ENCODE results near the gene ERBB4. TPM values are rescaled to one million over a fixed set of nuclear protein-coding genes. Genes with fewer than 3 reads are reported as not detected.
"Not testable (repeated sequence)": the region's sequence is repeated elsewhere in the genome, so short reads cannot be mapped to it uniquely, and the experiment has no call there.

ERBB4 gene
- total RNA-seq, 4 donors from 2014 or later, result 5.5 to 21.0 (median 18.3) TPM

GRCh38 chr2:211534632-211535031 is 1004.0 kb downstream of the ERBB4 start:
- Histone ChIP-seq H3K27ac (no peak overlapping the region), H3K4me1 (peaks cover 3 to 10% of the 10 kb centered on the region in 2 donors), H3K9me3 (no peaks in the 10 kb centered on the region), H3K27me3 (no peaks in the 10 kb centered on the region), H3K4me3 (replicated peaks in 1 of 3) (no peak overlapping the region), H3K36me3 (no peaks in the 10 kb centered on the region)
- intact Hi-C loops (cut with DNase I), result no loop called here
- DNase-seq, result peak; percentile 31 to 60
- 35 to 43% methylated on average over 5 of the region's 5 CpGs for WGBS, 2 donors
- TF ChIP-seq POLR2A (IDR thresholded peaks at IDR 0.05), result no peak
- TF ChIP-seq, protein P1, sequence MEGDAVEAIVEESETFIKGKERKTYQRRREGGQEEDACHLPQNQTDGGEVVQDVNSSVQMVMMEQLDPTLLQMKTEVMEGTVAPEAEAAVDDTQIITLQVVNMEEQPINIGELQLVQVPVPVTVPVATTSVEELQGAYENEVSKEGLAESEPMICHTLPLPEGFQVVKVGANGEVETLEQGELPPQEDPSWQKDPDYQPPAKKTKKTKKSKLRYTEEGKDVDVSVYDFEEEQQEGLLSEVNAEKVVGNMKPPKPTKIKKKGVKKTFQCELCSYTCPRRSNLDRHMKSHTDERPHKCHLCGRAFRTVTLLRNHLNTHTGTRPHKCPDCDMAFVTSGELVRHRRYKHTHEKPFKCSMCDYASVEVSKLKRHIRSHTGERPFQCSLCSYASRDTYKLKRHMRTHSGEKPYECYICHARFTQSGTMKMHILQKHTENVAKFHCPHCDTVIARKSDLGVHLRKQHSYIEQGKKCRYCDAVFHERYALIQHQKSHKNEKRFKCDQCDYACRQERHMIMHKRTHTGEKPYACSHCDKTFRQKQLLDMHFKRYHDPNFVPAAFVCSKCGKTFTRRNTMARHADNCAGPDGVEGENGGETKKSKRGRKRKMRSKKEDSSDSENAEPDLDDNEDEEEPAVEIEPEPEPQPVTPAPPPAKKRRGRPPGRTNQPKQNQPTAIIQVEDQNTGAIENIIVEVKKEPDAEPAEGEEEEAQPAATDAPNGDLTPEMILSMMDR (IDR thresholded peaks at IDR 0.05), result no peak

DNA sequence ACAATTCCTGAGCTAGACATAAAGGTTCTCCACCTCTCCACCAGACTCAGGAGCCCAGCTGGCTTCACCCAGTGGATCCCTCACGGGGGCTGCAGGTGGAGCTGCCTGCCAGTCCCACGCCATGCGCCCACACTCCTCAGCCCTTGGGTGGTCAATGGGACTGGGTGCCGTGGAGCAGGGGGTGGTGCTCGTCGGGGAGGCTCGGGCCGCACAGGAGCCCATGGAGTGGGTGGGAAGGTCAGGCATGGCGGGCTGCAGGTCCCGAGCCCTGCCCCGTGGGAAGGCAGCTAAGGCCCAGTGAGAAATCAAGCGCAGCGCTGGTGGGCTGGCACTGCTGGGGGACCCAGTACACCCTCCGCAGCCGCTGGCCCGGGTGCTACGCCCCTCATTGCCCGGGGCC is 1014.4 kb downstream of the ERBB4 start:
- H3K27me3 ChIP-seq; H3K4me1 ChIP-seq; intact Hi-C loops (cut with DNase I); DNase-seq; H3K36me3 ChIP-seq; H3K9me3 ChIP-seq; H3K4me3 ChIP-seq (replicated peaks in 1 of 3); H3K27ac ChIP-seq: not testable (repeated sequence)
- WGBS, 2 donors, result 97% methylated on average over 16 of the region's 18 CpGs; no CpG with 5 or more reads in 1 of the 2 donors

GRCh38 chr2:211516537-211516936 is 1022.1 kb downstream of the ERBB4 start:
- 86 to 93% methylated on average over 3 of the region's 3 CpGs for WGBS, 2 donors
- Histone ChIP-seq H3K27me3 (no peaks in the 10 kb centered on the region), H3K36me3 (no peaks in the 10 kb centered on the region), H3K4me3 (replicated peaks in 1 of 3) (no peak overlapping the region), H3K27ac (no peak overlapping the region), H3K9me3 (no peaks in the 10 kb centered on the region), H3K4me1 (no peaks in the 10 kb centered on the region)
- intact Hi-C loops (cut with DNase I), result no loop called here
- TF ChIP-seq, protein P1 (IDR thresholded peaks at IDR 0.05), result no peak
- no peak for TF ChIP-seq POLR2A (IDR thresholded peaks at IDR 0.05)
- DNase-seq, result no peak

DNA sequence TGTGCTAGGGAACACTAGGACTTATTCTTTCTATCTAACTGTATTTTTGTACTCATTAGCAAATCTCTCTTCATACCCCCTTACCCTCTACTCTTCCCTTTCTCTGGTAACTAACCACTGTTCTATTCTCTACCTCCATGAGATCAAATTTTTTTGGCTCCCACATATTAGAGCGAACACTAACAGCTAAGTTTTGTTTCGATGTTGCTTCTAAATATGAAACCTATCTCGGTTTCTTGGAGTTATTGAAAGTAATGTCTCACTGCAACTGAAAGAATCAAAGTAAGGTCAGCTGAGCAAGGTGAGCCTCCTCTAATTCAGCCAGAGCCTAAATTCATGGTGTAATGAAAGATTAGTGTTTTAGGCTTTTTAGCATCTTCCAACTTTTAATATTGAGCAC is 1024.6 kb downstream of the ERBB4 start:
- WGBS, 2 donors, result 95 to 96% methylated on average over 3 of the region's 3 CpGs
- H3K4me1 ChIP-seq, result no peaks in the 10 kb centered on the region
- no peak for DNase-seq
- H3K36me3 ChIP-seq, result no peaks in the 10 kb centered on the region
- no peaks in the 10 kb centered on the region for H3K27me3 ChIP-seq
- TF ChIP-seq, protein P1 (IDR thresholded peaks at IDR 0.05), result no peak
- no peak for TF ChIP-seq POLR2A (IDR thresholded peaks at IDR 0.05)
- no peak overlapping the region for H3K27ac ChIP-seq
- intact Hi-C loops (cut with DNase I), result no loop called here
- H3K9me3 ChIP-seq, result no peaks in the 10 kb centered on the region
- no peak overlapping the region for H3K4me3 ChIP-seq (replicated peaks in 1 of 3)

DNA sequence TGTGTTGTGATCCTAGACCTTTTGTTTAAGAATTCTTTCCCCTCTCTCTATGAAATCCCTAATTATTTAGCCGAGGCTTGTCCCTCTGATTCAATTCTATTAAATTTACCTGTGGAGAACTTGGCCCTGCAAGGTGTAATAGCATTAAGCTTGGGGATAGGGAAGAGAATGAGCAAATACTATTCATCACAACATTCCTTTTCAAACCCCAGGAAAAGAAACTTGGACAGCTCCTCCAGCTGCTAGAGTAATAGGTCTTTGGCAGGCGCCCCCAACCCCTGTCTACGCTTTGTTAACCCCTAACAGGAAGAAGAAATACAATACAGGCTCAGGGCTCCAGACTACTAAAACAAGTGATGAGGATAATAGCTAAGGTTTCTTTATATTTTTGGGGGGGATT is 1025.2 kb downstream of the ERBB4 start:
- intact Hi-C loops (cut with DNase I), result no loop called here
- Histone ChIP-seq H3K36me3 (no peaks in the 10 kb centered on the region), H3K4me1 (no peaks in the 10 kb centered on the region), H3K27me3 (no peaks in the 10 kb centered on the region), H3K27ac (no peak overlapping the region), H3K4me3 (replicated peaks in 1 of 3) (no peak overlapping the region), H3K9me3 (no peaks in the 10 kb centered on the region)
- WGBS, 2 donors, result 60 to 63% methylated on average over 3 of the region's 3 CpGs
- TF ChIP-seq, protein P1 (IDR thresholded peaks at IDR 0.05), result no peak
- TF ChIP-seq POLR2A (IDR thresholded peaks at IDR 0.05), result no peak
- DNase-seq, result no peak

- TF ChIP-seq, protein P1 (IDR thresholded peaks at IDR 0.05), result no peak
- intact Hi-C loops (cut with DNase I), result no loop called here
- WGBS, 2 donors, result 75 to 78% methylated on average over 3 of the region's 3 CpGs
Observed at GRCh38 chr2:211512806-211513205, 1025.8 kb downstream of the ERBB4 start.

More at GRCh38 chr2:211512806-211513205, 1025.8 kb downstream of the ERBB4 start:
- Histone ChIP-seq H3K9me3 (no peaks in the 10 kb centered on the region), H3K4me1 (no peaks in the 10 kb centered on the region), H3K36me3 (no peaks in the 10 kb centered on the region), H3K4me3 (replicated peaks in 1 of 3) (no peak overlapping the region), H3K27me3 (no peaks in the 10 kb centered on the region), H3K27ac (no peak overlapping the region)
- no peak for DNase-seq
